Purkinje cell (primary cell): ENCODE results near the gene NDEL1. TPM values are rescaled to one million over a fixed set of nuclear protein-coding genes. Genes with fewer than 3 reads are reported as not detected.

Experiments
- polyA plus RNA-seq: library from polyadenylated mRNA; unstranded; fragments of >200 nt; fragmentation: Nextera tagmentation; gene quantifications from 2 replicates; pipeline ENCODE4 v1.2.1, GENCODE V29; 2014

Gene NDEL1
- polyA plus RNA-seq, result 29.5 and 32.3 TPM in 2 replicates

GRCh38 chr17:8435245-8436168, at the start of gene NDEL1:
TSS of gene NDEL1 (plus strand) at chr17:8435884. CDS start at chr17:8444272, 8,388 bp downstream.

GRCh38 chr17:8397636-8398035, 38.0 kb upstream of the NDEL1 start, which contains the start of gene RNF222:
TSS of gene RNF222 (minus strand) at chr17:8397827. CDS start at chr17:8393461, 4,366 bp downstream.

Other genes with a start within 250 kb of the NDEL1 start
- 0.74 TPM in 1 of 2 replicates, not detected in the other for gene BORCS6, start 245.7 kb upstream of the NDEL1 start, polyA plus RNA-seq
- gene AURKB, start 225.3 kb upstream of the NDEL1 start, polyA plus RNA-seq, result 0.82 TPM in 1 of 2 replicates, not detected in the other
- gene CTC1, start 187.8 kb upstream of the NDEL1 start, polyA plus RNA-seq, result 0.35 and 5.6 TPM in 2 replicates
- 4.5 and 5.7 TPM in 2 replicates for gene PFAS, start 186.6 kb upstream of the NDEL1 start, polyA plus RNA-seq
- 89.6 and 95.5 TPM in 2 replicates for gene RANGRF, start 147.2 kb upstream of the NDEL1 start, polyA plus RNA-seq
- gene SLC25A35, start 140.5 kb upstream of the NDEL1 start, polyA plus RNA-seq, result 1.9 TPM in 1 of 2 replicates, not detected in the other
- 0.60 TPM in 1 of 2 replicates, not detected in the other for gene ARHGEF15, start 125.6 kb upstream of the NDEL1 start, polyA plus RNA-seq
- not detected in 2 replicates for gene ODF4, start 96.0 kb upstream of the NDEL1 start, polyA plus RNA-seq
- 780 and 817 TPM in 2 replicates for gene RPL26, start 52.7 kb upstream of the NDEL1 start, polyA plus RNA-seq
- not detected in 2 replicates for gene RNF222, start 38.1 kb upstream of the NDEL1 start, polyA plus RNA-seq
- gene MYH10, start 194.8 kb downstream of the NDEL1 start, polyA plus RNA-seq, result 160 and 192 TPM in 2 replicates